Loucy (cell line): Measurements from ENCODE around the gene ZBTB20.

Experiments
- H2AFZ ChIP-seq: fragments of 200-600 bp; sonication (generic); 2 replicates; pipeline ENCODE4 v1.6.0; 2016; ENCODE audit warnings: antibody characterized with exemption, mild to moderate bottlenecking, low read length, moderate library complexity
- H3F3A ChIP-seq: fragments of 200-600 bp; 2 replicates; pipeline ENCODE4 v1.6.0; 2016; ENCODE audit warnings: antibody characterized with exemption, low read depth, mild to moderate bottlenecking
- H3K27me3 ChIP-seq: fragments of 200-600 bp; sonication (generic); 2 replicates; pipeline ENCODE4 v1.6.1; 2014; ENCODE audit warnings: low read length, mild to moderate bottlenecking; ENCODE audit not compliant: insufficient read depth, poor library complexity, severe bottlenecking
- H3K36me3 ChIP-seq: fragments of 200-600 bp; sonication (generic); 2 replicates; pipeline ENCODE4 v1.6.1; 2016; ENCODE audit warnings: low read length; ENCODE audit not compliant: insufficient read depth
- H3K4me1 ChIP-seq: fragments of 200-600 bp; sonication (generic); 2 replicates; pipeline ENCODE4 v1.5.1; 2014; ENCODE audit warnings: low read length, mild to moderate bottlenecking; ENCODE audit not compliant: insufficient read depth, poor library complexity, severe bottlenecking
- H3K4me2 ChIP-seq: fragments of 200-600 bp; sonication (generic); 2 replicates; pipeline ENCODE4 v1.6.0; 2014; ENCODE audit warnings: antibody characterized with exemption, low read length, low read depth, mild to moderate bottlenecking; ENCODE audit not compliant: poor library complexity, severe bottlenecking
- H3K4me3 ChIP-seq: fragments of 200-600 bp; sonication (generic); 2 replicates; pipeline ENCODE4 v1.5.1; 2014; ENCODE audit warnings: low read length, mild to moderate bottlenecking, mixed read lengths; ENCODE audit not compliant: poor library complexity, severe bottlenecking
- H3K79me2 ChIP-seq: fragments of 200-600 bp; sonication (generic); 2 replicates; pipeline ENCODE4 v1.6.1; 2014; ENCODE audit warnings: low read length; ENCODE audit not compliant: insufficient read depth
- H3K9ac ChIP-seq: fragments of 200-600 bp; sonication (generic); 2 replicates; pipeline ENCODE4 v1.6.0; 2014; ENCODE audit warnings: mild to moderate bottlenecking, low read depth, low read length, moderate library complexity; ENCODE audit not compliant: poor library complexity, severe bottlenecking
- H3K9me2 ChIP-seq: fragments of 200-600 bp; sonication (generic); replicated peaks from 2 replicates; pipeline ENCODE4 v1.6.1; 2016; ENCODE audit warnings: low read depth, low read length, mixed read lengths
- H3K9me3 ChIP-seq: fragments of 200-600 bp; sonication (generic); 2 replicates; pipeline ENCODE4 v1.6.1; 2014; ENCODE audit warnings: mild to moderate bottlenecking, antibody characterized with exemption, low read length, low read depth; ENCODE audit not compliant: insufficient read depth
- H4K20me1 ChIP-seq: fragments of 200-600 bp; sonication (generic); 2 replicates; pipeline ENCODE4 v1.6.0; 2014; ENCODE audit warnings: antibody characterized with exemption, low read length, mild to moderate bottlenecking; ENCODE audit not compliant: insufficient read depth, poor library complexity, severe bottlenecking
- EZH2phosphoT487 ChIP-seq: fragments of 200-600 bp; IDR thresholded peaks from 2 replicates; pipeline ENCODE4 v1.6.1; 2018; ENCODE audit warnings: antibody characterized with exemption, mild to moderate bottlenecking, moderate library complexity, borderline replicate concordance
- TF ChIP-seq, protein P1 (sequence below): fragments of 200-600 bp; sonication (generic); conservative IDR thresholded peaks from 2 replicates; pipeline ENCODE4 v1.5.1; 2014; ENCODE audit warnings: mild to moderate bottlenecking, antibody characterized with exemption, low read length

The ZBTB20 gene

DNA sequence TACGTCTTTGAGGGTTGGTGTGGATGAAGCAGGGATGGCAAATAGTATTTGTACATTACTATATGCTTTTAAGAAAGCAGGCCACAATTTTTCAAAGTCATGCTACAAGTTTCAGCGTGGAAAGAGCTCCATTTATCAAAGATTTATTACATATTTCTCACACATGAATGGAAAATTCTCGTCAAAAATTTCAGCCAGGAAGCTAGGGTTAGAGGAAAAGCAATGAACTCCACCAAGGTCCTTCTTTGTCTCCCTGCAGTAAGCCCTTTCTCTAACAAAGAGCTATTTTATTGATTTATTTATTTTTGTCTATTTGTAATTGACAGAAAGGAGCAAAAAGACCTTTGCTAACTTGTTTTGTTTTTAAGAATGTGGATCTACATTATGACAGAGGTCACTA, 7.5 kb upstream of the ZBTB20 start:
- no peaks in the 10 kb centered on the region for H3K9me3 ChIP-seq
- H3K4me1 ChIP-seq = no peaks in the 10 kb centered on the region
- TF ChIP-seq EZH2phosphoT487 = no peak
- TF ChIP-seq, protein P1, sequence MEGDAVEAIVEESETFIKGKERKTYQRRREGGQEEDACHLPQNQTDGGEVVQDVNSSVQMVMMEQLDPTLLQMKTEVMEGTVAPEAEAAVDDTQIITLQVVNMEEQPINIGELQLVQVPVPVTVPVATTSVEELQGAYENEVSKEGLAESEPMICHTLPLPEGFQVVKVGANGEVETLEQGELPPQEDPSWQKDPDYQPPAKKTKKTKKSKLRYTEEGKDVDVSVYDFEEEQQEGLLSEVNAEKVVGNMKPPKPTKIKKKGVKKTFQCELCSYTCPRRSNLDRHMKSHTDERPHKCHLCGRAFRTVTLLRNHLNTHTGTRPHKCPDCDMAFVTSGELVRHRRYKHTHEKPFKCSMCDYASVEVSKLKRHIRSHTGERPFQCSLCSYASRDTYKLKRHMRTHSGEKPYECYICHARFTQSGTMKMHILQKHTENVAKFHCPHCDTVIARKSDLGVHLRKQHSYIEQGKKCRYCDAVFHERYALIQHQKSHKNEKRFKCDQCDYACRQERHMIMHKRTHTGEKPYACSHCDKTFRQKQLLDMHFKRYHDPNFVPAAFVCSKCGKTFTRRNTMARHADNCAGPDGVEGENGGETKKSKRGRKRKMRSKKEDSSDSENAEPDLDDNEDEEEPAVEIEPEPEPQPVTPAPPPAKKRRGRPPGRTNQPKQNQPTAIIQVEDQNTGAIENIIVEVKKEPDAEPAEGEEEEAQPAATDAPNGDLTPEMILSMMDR = no peak
- no peaks in the 10 kb centered on the region for H3K9me2 ChIP-seq
- no peaks in the 10 kb centered on the region for H3K79me2 ChIP-seq
- H3K9ac ChIP-seq = no peak overlapping the region
- peak overlapping the region; percentile 33; the same call in 1 of the 2 replicates for H2AFZ ChIP-seq
- no peak overlapping the region for H3K4me2 ChIP-seq
- H3K4me3 ChIP-seq = no peak overlapping the region
- H3K36me3 ChIP-seq = no peaks in the 10 kb centered on the region
- no peaks in the 10 kb centered on the region for H3F3A ChIP-seq
- no peaks in the 10 kb centered on the region for H3K27me3 ChIP-seq
- H4K20me1 ChIP-seq = no peaks in the 10 kb centered on the region

DNA sequence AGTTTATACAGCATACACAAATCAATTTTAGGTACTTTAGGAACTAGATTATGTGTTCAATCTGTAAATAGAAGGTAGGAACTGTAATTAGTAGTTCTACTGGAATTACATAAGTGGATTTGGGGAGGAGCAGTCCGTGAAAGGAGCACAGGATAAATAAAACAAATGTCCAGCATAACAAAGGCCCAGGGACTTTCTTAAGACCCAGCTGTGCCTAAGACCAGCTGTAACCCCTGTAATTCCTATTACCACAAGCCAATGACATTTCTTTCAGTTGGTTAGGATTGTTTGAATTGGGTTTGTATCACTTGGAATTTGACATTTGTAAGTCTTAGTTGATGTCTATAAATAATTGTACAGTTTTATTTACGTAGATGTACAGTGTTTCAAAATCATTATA, 4.8 kb upstream of the ZBTB20 start:
- peaks cover 9% of the 10 kb centered on the region for H3K4me1 ChIP-seq
- no peak overlapping the region for H3K4me3 ChIP-seq
- no peaks in the 10 kb centered on the region for H3K9me3 ChIP-seq
- H3K79me2 ChIP-seq = peaks cover 7% of the 10 kb centered on the region
- H3K4me2 ChIP-seq = no peak overlapping the region
- H2AFZ ChIP-seq = no peak overlapping the region
- H3K36me3 ChIP-seq = no peaks in the 10 kb centered on the region
- TF ChIP-seq, protein P1 = no peak
- no peak for TF ChIP-seq EZH2phosphoT487
- H3K9ac ChIP-seq = no peak overlapping the region
- no peaks in the 10 kb centered on the region for H3F3A ChIP-seq
- H3K27me3 ChIP-seq = no peaks in the 10 kb centered on the region
- no peaks in the 10 kb centered on the region for H4K20me1 ChIP-seq
- H3K9me2 ChIP-seq = no peaks in the 10 kb centered on the region

DNA sequence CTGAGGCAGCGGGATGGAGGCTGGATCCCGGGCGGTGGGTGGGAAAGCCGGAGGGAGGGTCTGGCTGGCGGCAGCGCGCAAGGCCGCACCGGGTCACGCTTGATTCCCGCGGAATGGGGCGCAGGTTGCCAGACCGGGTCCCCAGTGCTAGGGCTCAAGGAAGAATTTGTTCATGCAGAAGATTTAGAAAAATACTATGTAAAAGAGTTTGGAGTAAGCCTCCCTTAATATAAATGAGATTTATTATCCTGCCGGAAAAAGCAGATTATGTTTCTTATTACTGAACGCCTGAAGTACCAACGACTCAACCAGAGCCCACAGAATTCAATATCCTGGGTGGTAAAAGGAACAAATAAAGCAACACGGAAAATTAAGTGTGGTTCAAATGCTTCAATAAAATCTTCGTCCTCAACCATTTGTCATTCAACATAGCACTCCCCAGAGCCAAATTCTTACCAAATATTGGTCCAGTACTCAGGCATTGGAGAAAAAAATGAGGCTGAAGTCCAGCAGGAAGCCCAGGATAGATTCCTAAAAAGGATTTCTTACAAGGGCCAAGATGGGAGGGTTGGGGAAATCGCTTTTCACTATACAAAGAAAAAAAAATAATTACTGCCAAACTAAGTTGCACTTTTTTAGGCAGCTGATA, 1.2 kb upstream of the ZBTB20 start:
- Histone ChIP-seq H3K79me2 (peaks cover 38% of the 10 kb centered on the region), H3K4me3 (peak overlapping the region; percentile 90), H3F3A (no peaks in the 10 kb centered on the region), H4K20me1 (peaks cover 15% of the 10 kb centered on the region), H3K27me3 (no peaks in the 10 kb centered on the region), H3K36me3 (no peaks in the 10 kb centered on the region), H3K4me1 (peaks cover 33% of the 10 kb centered on the region), H2AFZ (peak overlapping the region; percentile 82), H3K4me2 (peak overlapping the region; percentile 100), H3K9me2 (no peaks in the 10 kb centered on the region), H3K9me3 (no peaks in the 10 kb centered on the region), H3K9ac (peak overlapping the region; percentile 87)
- TF ChIP-seq, protein P1 = no peak
- no peak for TF ChIP-seq EZH2phosphoT487
